ENCODE results near the gene WTAP. TPM values are rescaled to one million over a fixed set of nuclear protein-coding genes. Genes with fewer than 3 reads are reported as not detected.

The WTAP gene
- polyA plus RNA-seq, 4 donors, result 127 to 148 (median 130) TPM

DNA sequence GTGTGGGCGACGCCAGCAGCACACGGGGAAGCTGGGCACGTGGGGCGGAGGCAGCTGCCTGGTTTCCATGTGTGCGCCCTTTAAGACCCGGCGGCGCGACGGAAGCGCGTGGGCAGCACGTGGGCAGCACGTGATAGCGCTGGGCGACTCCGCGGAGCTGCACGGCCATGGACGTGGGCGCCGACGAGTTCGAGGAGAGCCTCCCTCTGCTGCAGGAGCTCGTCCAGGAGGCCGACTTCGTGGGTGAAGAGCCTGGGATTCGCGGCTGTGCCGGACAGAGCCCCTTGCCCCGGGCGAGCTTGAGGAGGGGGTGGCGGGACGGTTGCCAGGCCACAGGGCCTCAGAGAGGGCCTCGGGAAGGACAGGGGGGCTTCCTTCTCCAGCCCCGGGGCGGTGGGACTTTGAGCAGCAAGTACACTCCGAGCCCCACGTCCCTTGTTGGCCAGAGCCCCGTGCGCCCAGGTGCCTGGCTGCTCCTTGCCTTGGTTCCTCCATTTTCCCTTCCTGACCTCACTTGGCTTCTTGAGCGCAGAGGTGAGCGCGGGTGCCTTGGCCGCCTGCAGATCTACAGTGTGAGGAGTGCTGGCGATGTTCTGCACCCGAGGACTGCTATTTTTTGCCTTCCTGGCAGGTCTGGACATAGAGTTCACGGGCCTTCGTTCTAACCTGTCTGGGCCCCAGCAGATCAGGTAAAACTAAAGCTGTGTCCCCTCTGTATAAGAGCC, 73.0 kb downstream of the WTAP start, which contains the start of gene PNLDC1:
Gene PNLDC1 (plus strand): TSS at position 136 of the 725 bp plus-strand sequence. CDS start 32 bp downstream, at position 168.
- DNase-seq (ENCODE audit: low read depth in 4 of 4, low spot score in 3 of 4), result no peak

DNA sequence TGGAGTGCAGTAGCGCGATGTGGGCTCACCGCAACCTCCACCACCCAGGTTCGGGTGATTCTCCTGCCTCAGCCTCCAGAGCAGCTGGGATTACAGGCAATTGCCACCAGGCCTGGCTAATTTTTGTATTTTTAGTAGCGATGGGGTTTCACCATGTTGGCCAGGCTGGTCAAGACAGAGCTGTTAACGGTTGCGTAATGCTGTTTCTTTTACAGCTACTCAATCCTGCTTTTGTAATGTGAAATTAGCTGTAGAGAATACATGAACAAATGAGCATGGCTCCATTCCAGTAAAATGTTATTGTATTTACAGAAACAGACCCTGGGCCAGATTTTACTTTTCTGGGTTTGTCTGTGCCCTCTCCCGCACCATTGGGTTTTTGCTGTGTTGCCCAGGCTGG, 74.6 kb downstream of the WTAP start:
- no peak for DNase-seq (ENCODE audit: low read depth in 4 of 4, low spot score in 3 of 4)

DNA sequence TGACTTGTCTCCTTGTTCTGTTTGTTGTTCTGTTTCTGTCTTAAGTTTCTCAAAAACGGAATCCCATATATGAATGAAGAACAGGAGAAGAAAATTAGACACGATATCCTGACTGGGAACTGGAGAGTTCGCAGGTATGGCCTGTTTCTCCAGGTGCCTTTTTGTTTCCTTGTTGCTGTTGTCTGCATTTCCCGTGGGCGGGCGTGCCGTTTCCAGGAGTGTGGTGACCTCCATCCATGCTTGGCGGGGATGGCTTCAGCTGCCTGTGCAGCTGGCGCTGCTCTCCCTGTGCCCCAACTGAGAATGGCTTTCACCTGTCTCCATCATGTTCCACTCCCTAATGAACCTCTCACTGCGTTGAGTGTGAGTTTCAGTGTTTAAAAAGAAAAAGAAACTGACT, 77.2 kb downstream of the WTAP start:
- no peak for DNase-seq (ENCODE audit: low read depth in 4 of 4, low spot score in 3 of 4)

DNA sequence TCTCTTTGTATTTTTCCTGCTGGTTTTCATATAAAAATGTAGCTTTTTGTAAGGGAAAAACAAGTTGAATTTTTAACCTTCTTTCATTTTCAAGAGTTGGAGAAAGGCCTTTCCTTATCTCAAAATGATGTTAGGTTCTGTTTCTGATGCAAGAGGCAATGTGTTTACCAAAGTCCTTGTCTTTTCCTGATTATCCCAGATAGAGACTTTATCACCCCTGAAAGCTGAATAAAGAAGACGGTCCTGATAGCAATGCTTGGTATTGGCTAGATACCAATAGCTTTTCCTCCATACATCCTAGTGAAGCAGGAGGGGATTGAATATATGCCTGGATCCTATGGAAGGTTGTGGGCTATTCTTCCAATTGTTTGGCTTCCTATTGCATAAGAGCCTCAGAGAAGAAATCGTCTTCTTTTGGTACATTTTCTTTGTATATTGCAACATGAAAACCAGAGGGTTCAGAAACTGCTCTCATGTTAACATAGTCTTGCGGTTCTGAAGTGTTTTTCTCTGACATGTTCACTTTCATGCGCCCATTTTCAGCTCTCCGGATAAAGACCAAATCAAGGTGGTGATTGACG, 78.2 kb downstream of the WTAP start:
- no peak for DNase-seq (ENCODE audit: low read depth in 4 of 4, low spot score in 3 of 4)

Other genes with a start within 250 kb of the WTAP start
- gene SOD2, start 34.3 kb upstream of the WTAP start, polyA plus RNA-seq (ENCODE audit: insufficient read length in 4 of 4), result 100 to 1,000 TPM in 3 of 4 donors, 10 to 100 TPM in 1; 78.8 to 124 (median 109) TPM
- gene ACAT2, start 34.5 kb downstream of the WTAP start, polyA plus RNA-seq (ENCODE audit: insufficient read length in 4 of 4), result 10 to 100 TPM; 33.7 to 56.3 (median 44.9) TPM
- 100 to 1,000 TPM; 241 to 293 (median 273) TPM for gene TCP1, start 62.1 kb downstream of the WTAP start, polyA plus RNA-seq (ENCODE audit: insufficient read length in 4 of 4)
- gene MRPL18, start 63.0 kb downstream of the WTAP start, polyA plus RNA-seq (ENCODE audit: insufficient read length in 4 of 4), result 10 to 100 TPM; 52.7 to 69.0 (median 62.1) TPM
- gene PNLDC1, start 72.8 kb downstream of the WTAP start, polyA plus RNA-seq (ENCODE audit: insufficient read length in 4 of 4), result 1 to 10 TPM in 1 of 4 donors, under 1 TPM in 3; 0.12 to 1.7 (median 0.30) TPM
- under 1 TPM in 3 of 4 donors, not detected in 1; 0.04 to 0.08 (median 0.05) TPM for gene MAS1, start 163.5 kb downstream of the WTAP start, polyA plus RNA-seq (ENCODE audit: insufficient read length in 4 of 4)
- 10 to 100 TPM; 44.9 to 61.0 (median 57.2) TPM for gene IGF2R, start 241.6 kb downstream of the WTAP start, polyA plus RNA-seq (ENCODE audit: insufficient read length in 4 of 4)

Measured in left renal pelvis (tissue), 4 donors.